ENCODE results near the gene SNX21.

GRCh38 chr20:45859916-45860315, 26.3 kb downstream of the SNX21 start:
- TF ChIP-seq CTCF (IDR thresholded peaks at IDR 0.05; ENCODE audit: insufficient read depth, low read length, poor library complexity, severe bottlenecking) (no peak), EZH2phosphoT487 (conservative IDR thresholded peaks at IDR 0.05; ENCODE audit: low read length) (no peak)

Measured in SU-DHL-6 (cell line).